Epithelial cell of esophagus (primary cell): ENCODE data around the gene SPTBN5.

ENCODE experiments used
- DNase-seq: peaks from one replicate; pipeline ENCODE4 v3.0.0; 2010; ENCODE audit warnings: low read depth
- H3K4me3 ChIP-seq: 2 replicates; pipeline ENCODE4 v1.5.1; 2011; ENCODE audit warnings: mild to moderate bottlenecking, low read length, control low read depth
- CTCF ChIP-seq: IDR thresholded peaks from 2 replicates; pipeline ENCODE4 v1.5.1; 2011; ENCODE audit warnings: low read depth, mild to moderate bottlenecking, low read length, control low read depth, inconsistent platforms; ENCODE audit not compliant: insufficient read depth; ENCODE audit errors: missing control alignments

Gene SPTBN5

GRCh38 chr15:41811432-41812195 lies 82.2 kb downstream of the SPTBN5 start:
- no peak overlapping the region for H3K4me3 ChIP-seq
- DNase-seq, result peak; percentile 83

GRCh38 chr15:41810651-41811431 lies 83.0 kb downstream of the SPTBN5 start:
- no peak for DNase-seq
- no peak overlapping the region for H3K4me3 ChIP-seq
- peak; percentile 5 for TF ChIP-seq CTCF

More at GRCh38 chr15:41811432-41812195, 82.2 kb downstream of the SPTBN5 start:
- peak; percentile 89 for TF ChIP-seq CTCF

- no peak for TF ChIP-seq CTCF
- no peak overlapping the region for H3K4me3 ChIP-seq
Observed at GRCh38 chr15:41809526-41810220, 84.2 kb downstream of the SPTBN5 start.

GRCh38 chr15:41809121-41809520 lies 84.7 kb downstream of the SPTBN5 start:
- H3K4me3 ChIP-seq, result no peak overlapping the region
- no peak for TF ChIP-seq CTCF
- no peak for DNase-seq

More at GRCh38 chr15:41809526-41810220, 84.2 kb downstream of the SPTBN5 start:
- DNase-seq, result no peak

- peak; percentile 96 for DNase-seq
- H3K4me3 ChIP-seq, result no peak overlapping the region
- TF ChIP-seq CTCF, result peak; percentile 49
Observed at GRCh38 chr15:41806291-41807181, 87.3 kb downstream of the SPTBN5 start.

- no peak for DNase-seq
- TF ChIP-seq CTCF, result no peak
Observed at GRCh38 chr15:41805711-41806110, 88.1 kb downstream of the SPTBN5 start.

More at GRCh38 chr15:41805711-41806110, 88.1 kb downstream of the SPTBN5 start:
- H3K4me3 ChIP-seq, result no peak overlapping the region
